IMR-90 (cell line): ENCODE results near the gene PIAS1. TPM values are rescaled to one million over a fixed set of nuclear protein-coding genes. Genes with fewer than 3 reads are reported as not detected.
A peak's percentile ranks its signal among the peaks of the same experiment; 100 is the strongest.

Experiments
- ATAC-seq: fragments of 200-7000 bp; cut with Tn5 transposase; 2 replicates; pipeline ENCODE4 v1.9.1; 2020; ENCODE audit warnings: low read depth, mild to moderate bottlenecking, moderate library complexity
- BruUV-seq: library from RNA; stranded (reverse); fragments of 400-500 nt; replicated peaks from 2 replicates; lab custom pipeline; 2021; lab: Mats Ljungman, UMichigan
- CTCF ChIA-PET: fragments of 300-600 bp; formaldehyde crosslinking; extraction: SDS; loops from one replicate; lab custom pipeline; 2021; ENCODE audit warnings: antibody characterized with exemption; lab: Yijun Ruan, JAX
- POLR2A ChIA-PET: fragments of 300-600 bp; sonication (Branson Sonifier 250); formaldehyde crosslinking; loops from one replicate; lab custom pipeline; 2022; ENCODE audit warnings: antibody characterized with exemption; ENCODE audit not compliant: unreplicated experiment; lab: Charles Lee
- DNase-seq: peaks from one replicate; pipeline ENCODE4 v3.0.0; 2013
- H2AFZ ChIP-seq: replicated peaks from 2 replicates; pipeline ENCODE3; 2013; ENCODE audit warnings: low read length, mild to moderate bottlenecking; ENCODE audit not compliant: poor library complexity
- H2AK5ac ChIP-seq: 2 replicates; pipeline ENCODE4 v1.6.1; 2013; ENCODE audit warnings: low read depth, low read length, inconsistent platforms
- H2AK9ac ChIP-seq: replicated peaks from 2 replicates; pipeline ENCODE3; 2013; ENCODE audit warnings: mild to moderate bottlenecking, low read depth, low read length, moderate library complexity; ENCODE audit not compliant: poor library complexity
- H2BK120ac ChIP-seq: 2 replicates; pipeline ENCODE4 v1.6.1; 2013; ENCODE audit warnings: low read depth, low read length, inconsistent platforms
- H2BK15ac ChIP-seq: 3 replicates; pipeline ENCODE4 v1.6.1; 2013; ENCODE audit warnings: low read depth, low read length, inconsistent platforms
- H2BK20ac ChIP-seq: 2 replicates; pipeline ENCODE4 v1.6.1; 2013; ENCODE audit warnings: low read depth, mild to moderate bottlenecking, inconsistent platforms, low read length, moderate library complexity
- H2BK5ac ChIP-seq: 2 replicates; pipeline ENCODE4 v1.6.1; 2013; ENCODE audit warnings: mild to moderate bottlenecking, low read depth, low read length, inconsistent platforms; ENCODE audit not compliant: poor library complexity, severe bottlenecking
- H3K14ac ChIP-seq: replicated peaks from 2 replicates; pipeline ENCODE4 v1.6.1; 2013; ENCODE audit warnings: low read depth, low read length, inconsistent platforms
- H3K18ac ChIP-seq: 2 replicates; pipeline ENCODE4 v1.6.1; 2013; ENCODE audit warnings: low read depth, low read length, control low read depth
- H3K23ac ChIP-seq: 2 replicates; pipeline ENCODE4 v1.6.1; 2013; ENCODE audit warnings: low read depth, low read length, inconsistent platforms
- H3K27ac ChIP-seq: 2 replicates; pipeline ENCODE4 v1.5.1; 2013; ENCODE audit warnings: mild to moderate bottlenecking, control low read depth, low read length; ENCODE audit not compliant: insufficient read depth
- H3K27me3 ChIP-seq: 2 replicates; pipeline ENCODE4 v1.6.1; 2013; ENCODE audit warnings: low read length; ENCODE audit not compliant: control insufficient read depth, insufficient read depth
- H3K36me3 ChIP-seq: 2 replicates; pipeline ENCODE4 v1.6.1; 2013; ENCODE audit warnings: low read length, mixed read lengths; ENCODE audit not compliant: control insufficient read depth, insufficient read depth
- H3K4ac ChIP-seq: 2 replicates; pipeline ENCODE4 v1.6.1; 2013; ENCODE audit warnings: low read depth, low read length, inconsistent platforms
- H3K4me1 ChIP-seq: 2 replicates; pipeline ENCODE4 v1.6.1; 2013; ENCODE audit warnings: low read length, mixed read lengths; ENCODE audit not compliant: control insufficient read depth, insufficient read depth
- H3K4me2 ChIP-seq: 2 replicates; pipeline ENCODE4 v1.6.1; 2013; ENCODE audit warnings: low read depth, mild to moderate bottlenecking, control low read depth, low read length, moderate library complexity
- H3K4me3 ChIP-seq: 2 replicates; pipeline ENCODE4 v1.5.1; 2013; ENCODE audit warnings: low read depth, mild to moderate bottlenecking, control low read depth, low read length, moderate library complexity; ENCODE audit not compliant: insufficient read depth
- H3K56ac ChIP-seq: 2 replicates; pipeline ENCODE4 v1.6.1; 2013; ENCODE audit warnings: low read length, inconsistent platforms; ENCODE audit not compliant: insufficient read depth; ENCODE audit errors: extremely low read depth
- H3K79me1 ChIP-seq, 2 experiments: 2 replicates each; pipeline ENCODE4 v1.6.1; 2013; ENCODE audit warnings: low read length in 2 of 2, inconsistent platforms in 1 of 2, low read depth in 1 of 2
- H3K9ac ChIP-seq: 2 replicates; pipeline ENCODE4 v1.6.1; 2013; ENCODE audit warnings: low read depth, low read length, control low read depth
- H3K9me1 ChIP-seq: 2 replicates; pipeline ENCODE4 v1.6.1; 2013; ENCODE audit warnings: low read length, inconsistent platforms; ENCODE audit not compliant: insufficient read depth
- H3K9me3 ChIP-seq: 2 replicates; pipeline ENCODE4 v1.6.1; 2013; ENCODE audit warnings: low read length; ENCODE audit not compliant: control insufficient read depth, insufficient read depth
- H4K20me1 ChIP-seq: 2 replicates; pipeline ENCODE4 v1.6.1; 2013; ENCODE audit warnings: low read length, inconsistent platforms; ENCODE audit not compliant: insufficient read depth
- H4K5ac ChIP-seq: 2 replicates; pipeline ENCODE4 v1.6.1; 2013; ENCODE audit warnings: mild to moderate bottlenecking, low read depth, low read length, control low read depth
- H4K8ac ChIP-seq, 2 experiments: 2 replicates each; pipeline ENCODE4 v1.6.1; 2013; ENCODE audit warnings: low read depth in 2 of 2, low read length in 2 of 2, control low read depth in 1 of 2, inconsistent platforms in 1 of 2
- H4K91ac ChIP-seq: 2 replicates; pipeline ENCODE4 v1.6.1; 2013; ENCODE audit warnings: low read depth, low read length, inconsistent platforms; ENCODE audit not compliant: insufficient read depth
- BHLHE40 ChIP-seq: fragments of 150-350 bp; IDR thresholded peaks from 2 replicates; pipeline ENCODE4 v1.6.1; 2016; ENCODE audit warnings: mild to moderate bottlenecking, low read depth, low read length
- CEBPB ChIP-seq: IDR thresholded peaks from 2 replicates; pipeline ENCODE4 v1.6.1; 2012; ENCODE audit warnings: low read depth, low read length, improper control_type of control experiment
- CHD1 ChIP-seq: IDR thresholded peaks from 2 replicates; pipeline ENCODE4 v1.6.1; 2012; ENCODE audit warnings: low read depth, low read length, improper control_type of control experiment
- CTCF ChIP-seq: conservative IDR thresholded peaks from 2 replicates; pipeline ENCODE4 v1.5.1; 2012; ENCODE audit warnings: mild to moderate bottlenecking, low read depth, low read length, improper control_type of control experiment
- ELK1 ChIP-seq: fragments of 150-350 bp; IDR thresholded peaks from 2 replicates; pipeline ENCODE4 v1.6.1; 2016; ENCODE audit warnings: low read depth, mild to moderate bottlenecking, low read length, moderate library complexity, borderline replicate concordance
- FOS ChIP-seq: fragments of 150-350 bp; IDR thresholded peaks from 2 replicates; pipeline ENCODE4 v1.6.1; 2016; ENCODE audit warnings: low read depth, low read length
- MAFK ChIP-seq: IDR thresholded peaks from 2 replicates; pipeline ENCODE4 v1.6.1; 2012; ENCODE audit warnings: low read depth, low read length, improper control_type of control experiment
- MAZ ChIP-seq: IDR thresholded peaks from 2 replicates; pipeline ENCODE4 v1.6.1; 2012; ENCODE audit warnings: low read depth, mild to moderate bottlenecking, low read length, improper control_type of control experiment, moderate library complexity, borderline replicate concordance
- MXI1 ChIP-seq: IDR thresholded peaks from 2 replicates; pipeline ENCODE4 v1.6.1; 2012; ENCODE audit warnings: low read depth, mild to moderate bottlenecking, low read length, moderate library complexity, borderline replicate concordance
- NFE2L2 ChIP-seq: fragments of 150-350 bp; IDR thresholded peaks from 2 replicates; pipeline ENCODE4 v1.6.1; 2016; ENCODE audit warnings: low read depth, mild to moderate bottlenecking, low read length
- POLR2A ChIP-seq: IDR thresholded peaks from 2 replicates; pipeline ENCODE4 v1.6.1; 2012; ENCODE audit warnings: mild to moderate bottlenecking, low read depth, low read length
- RAD21 ChIP-seq: IDR thresholded peaks from 2 replicates; pipeline ENCODE4 v1.6.1; 2012; ENCODE audit warnings: low read length, improper control_type of control experiment
- RCOR1 ChIP-seq: IDR thresholded peaks from 2 replicates; pipeline ENCODE4 v1.6.1; 2012; ENCODE audit warnings: mild to moderate bottlenecking, low read length, improper control_type of control experiment; ENCODE audit not compliant: insufficient replicate concordance
- RFX5 ChIP-seq: IDR thresholded peaks from 2 replicates; pipeline ENCODE4 v1.8.0; 2012; ENCODE audit warnings: low read depth, mild to moderate bottlenecking, low read length, moderate library complexity
- SMC3 ChIP-seq: fragments of 150-350 bp; IDR thresholded peaks from 2 replicates; pipeline ENCODE4 v1.6.1; 2016; ENCODE audit warnings: low read depth, mild to moderate bottlenecking, antibody characterized with exemption, low read length, moderate library complexity
- USF2 ChIP-seq: fragments of 150-350 bp; IDR thresholded peaks from 2 replicates; pipeline ENCODE4 v1.6.1; 2017; ENCODE audit warnings: mild to moderate bottlenecking, antibody characterized with exemption, low read length, low read depth
- WGBS, 2 experiments: methylation state at CpG; one replicate each; pipeline versions ENCODE4 v1.1.5 to v1.1.7; 2013; ENCODE audit warnings: missing lambda C conversion rate in 2 of 2; ENCODE audit not compliant: insufficient read length in 1 of 2; ENCODE audit errors: extremely low coverage in 2 of 2; 5-methylcytosine and 5-hydroxymethylcytosine counted together
- dilution Hi-C: fragments of 300-500 bp; cut with HindIII; formaldehyde crosslinking; loops from one replicate; pipeline ENCODE4 v1.14.3; 2018; ENCODE audit warnings: low sequenced_read_pairs; ENCODE audit not compliant: unreplicated experiment
- in situ Hi-C: fragments of 300-500 bp; cut with MboI; formaldehyde crosslinking; loops from 3 replicates; pipeline ENCODE4 v1.14.3; 2019; ENCODE audit warnings: low sequenced_read_pairs, inconsistent platforms, mixed read lengths
- intact Hi-C: fragments of 100-400 bp; cut with micrococcal nuclease; formaldehyde crosslinking; loops from 2 replicates; pipeline ENCODE4 v1.10.0; 2022
- polyA plus RNA-seq, 3 experiments: library from polyadenylated mRNA; depleted of rRNA; stranded (reverse); fragments of >200 nt; gene quantifications; 2 replicates each; pipeline ENCODE4 v1.2.3, GENCODE V29; 2012; ENCODE audit warnings: low replicate concordance in 1 of 3
- total RNA-seq: library from RNA; depleted of rRNA; stranded (reverse); fragments of >200 nt; gene quantifications from 2 replicates; pipeline ENCODE4 v1.2.3, GENCODE V29; 2012

The PIAS1 gene
- total and polyA plus RNA-seq, 2 of the 4 experiments (the other 2 are of a cell fraction): 20.0 to 63.6 TPM

GRCh38 chr15:68201153-68201878 is 147.2 kb downstream of the PIAS1 start:
- Histone ChIP-seq H3K9me1 (no peaks in the 10 kb centered on the region), H3K79me1 (peaks cover 4 to 7% of the 10 kb centered on the region in 2 experiments; a peak in 1 of 4 replicates), H2BK5ac (no peak overlapping the region), H3K9me3 (no peaks in the 10 kb centered on the region), H4K20me1 (no peaks in the 10 kb centered on the region), H3K4me3 (no peak overlapping the region), H3K14ac (no peak overlapping the region), H4K8ac (no peak overlapping the region), H2BK120ac (no peak overlapping the region), H3K4ac (no peak overlapping the region), H3K36me3 (0 out of 2 replicates have a peak, but pooled peaks cover 2% of the 10 kb centered on the region), H2AK9ac (peak overlapping the region; percentile 34), H4K5ac (no peak overlapping the region), H3K4me2 (no peak overlapping the region), H2BK15ac (no peak overlapping the region), H3K9ac (no peak overlapping the region), H3K27me3 (no peaks in the 10 kb centered on the region), H3K4me1 (peaks cover 3% of the 10 kb centered on the region; the same call in 1 of the 2 replicates), H2AK5ac (no peak overlapping the region), H2BK20ac (no peak overlapping the region), H2AFZ (no peak overlapping the region), H3K18ac (no peak overlapping the region), H3K27ac (no peak overlapping the region), H3K56ac (no peak overlapping the region), H4K91ac (no peak overlapping the region), H3K23ac (no peak overlapping the region)
- WGBS, 2 experiments: 100% methylated on average over 1 of the region's 7 CpGs; no CpG with 5 or more reads in 1 of the 2 experiments
- BruUV-seq: no TSS peak
- POLR2A ChIA-PET: no interaction called here
- ATAC-seq (no peak), DNase-seq (no peak)
- intact Hi-C loops (no loop called here), in situ Hi-C loops (no loop called here), dilution Hi-C loops (no loop called here)
- TF ChIP-seq MXI1: no peak
- no peak for TF ChIP-seq BHLHE40
- no peak for TF ChIP-seq MAZ
- TF ChIP-seq SMC3: no peak
- TF ChIP-seq RFX5: no peak
- TF ChIP-seq MAFK: no peak
- TF ChIP-seq RCOR1: no peak
- TF ChIP-seq NFE2L2: no peak
- no peak for TF ChIP-seq CHD1
- TF ChIP-seq FOS: no peak
- TF ChIP-seq USF2: no peak
- TF ChIP-seq RAD21: no peak
- TF ChIP-seq CEBPB: no peak
- no peak for TF ChIP-seq CTCF
- no peak for TF ChIP-seq POLR2A
- no peak for TF ChIP-seq ELK1
- CTCF ChIA-PET: no interaction called here
